ENCODE data around the gene TJP3.

DNA sequence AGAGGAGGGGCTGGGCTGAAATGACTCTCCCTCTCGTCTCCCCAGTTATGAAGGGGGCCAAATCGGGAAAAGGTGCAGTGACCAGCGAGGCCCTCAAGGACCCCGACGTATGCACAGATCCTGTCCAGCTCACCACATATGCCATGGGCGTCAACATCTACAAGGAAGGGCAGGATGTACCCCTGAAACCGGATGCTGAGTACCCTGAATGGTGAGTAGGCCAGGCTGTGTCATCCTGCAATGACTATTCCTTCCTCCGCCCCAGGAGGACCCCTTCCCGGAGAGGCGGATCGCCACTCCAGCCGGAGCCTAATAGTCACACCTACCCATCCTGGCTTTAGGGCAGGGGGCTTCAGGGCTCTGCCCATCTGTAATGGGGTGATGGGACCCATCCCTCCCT lies 56.9 kb downstream of the TJP3 start:
- TF ChIP-seq, protein P1, sequence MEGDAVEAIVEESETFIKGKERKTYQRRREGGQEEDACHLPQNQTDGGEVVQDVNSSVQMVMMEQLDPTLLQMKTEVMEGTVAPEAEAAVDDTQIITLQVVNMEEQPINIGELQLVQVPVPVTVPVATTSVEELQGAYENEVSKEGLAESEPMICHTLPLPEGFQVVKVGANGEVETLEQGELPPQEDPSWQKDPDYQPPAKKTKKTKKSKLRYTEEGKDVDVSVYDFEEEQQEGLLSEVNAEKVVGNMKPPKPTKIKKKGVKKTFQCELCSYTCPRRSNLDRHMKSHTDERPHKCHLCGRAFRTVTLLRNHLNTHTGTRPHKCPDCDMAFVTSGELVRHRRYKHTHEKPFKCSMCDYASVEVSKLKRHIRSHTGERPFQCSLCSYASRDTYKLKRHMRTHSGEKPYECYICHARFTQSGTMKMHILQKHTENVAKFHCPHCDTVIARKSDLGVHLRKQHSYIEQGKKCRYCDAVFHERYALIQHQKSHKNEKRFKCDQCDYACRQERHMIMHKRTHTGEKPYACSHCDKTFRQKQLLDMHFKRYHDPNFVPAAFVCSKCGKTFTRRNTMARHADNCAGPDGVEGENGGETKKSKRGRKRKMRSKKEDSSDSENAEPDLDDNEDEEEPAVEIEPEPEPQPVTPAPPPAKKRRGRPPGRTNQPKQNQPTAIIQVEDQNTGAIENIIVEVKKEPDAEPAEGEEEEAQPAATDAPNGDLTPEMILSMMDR (IDR thresholded peaks at IDR 0.05), result no peak
- no peak for TF ChIP-seq POLR2A (IDR thresholded peaks at IDR 0.05)
